Raji (cell line): ENCODE data around the gene ARL5C.

Experiments used
- POLR2A ChIP-seq: IDR thresholded peaks from 2 replicates; pipeline ENCODE4 v1.6.1; 2011; ENCODE audit warnings: low read depth, low read length, control low read depth; ENCODE audit not compliant: insufficient read depth

The ARL5C gene

GRCh38 chr17:39141915-39142664, 23.9 kb downstream of the ARL5C start:
- TF ChIP-seq POLR2A, result no peak

GRCh38 chr17:39141294-39141693, 24.7 kb downstream of the ARL5C start:
- TF ChIP-seq POLR2A, result no peak

GRCh38 chr17:39139561-39139960, 26.4 kb downstream of the ARL5C start:
- TF ChIP-seq POLR2A, result no peak

GRCh38 chr17:39139161-39139511, 26.8 kb downstream of the ARL5C start:
- no peak for TF ChIP-seq POLR2A

GRCh38 chr17:39138431-39139160, 27.4 kb downstream of the ARL5C start:
- TF ChIP-seq POLR2A, result no peak

- TF ChIP-seq POLR2A, result no peak
Measured at GRCh38 chr17:39134878-39135277, 31.1 kb downstream of the ARL5C start.

- no peak for TF ChIP-seq POLR2A
Measured at GRCh38 chr17:39132192-39132610, 33.8 kb downstream of the ARL5C start.

- TF ChIP-seq POLR2A, result no peak
Measured at GRCh38 chr17:39131616-39132015, 34.3 kb downstream of the ARL5C start.

GRCh38 chr17:39130205-39130604, 35.8 kb downstream of the ARL5C start:
- no peak for TF ChIP-seq POLR2A

- TF ChIP-seq POLR2A, result no peak
Measured at GRCh38 chr17:39126436-39126835, 39.5 kb downstream of the ARL5C start.

GRCh38 chr17:39125143-39125875, 40.7 kb downstream of the ARL5C start:
- no peak for TF ChIP-seq POLR2A

- TF ChIP-seq POLR2A, result no peak
Measured at GRCh38 chr17:39123627-39124026, 42.3 kb downstream of the ARL5C start.

- no peak for TF ChIP-seq POLR2A
Measured at GRCh38 chr17:39122991-39123390, 43.0 kb downstream of the ARL5C start.

GRCh38 chr17:39118674-39119419, 47.1 kb downstream of the ARL5C start:
- TF ChIP-seq POLR2A, result no peak

GRCh38 chr17:39116224-39116623, 49.7 kb downstream of the ARL5C start:
- no peak for TF ChIP-seq POLR2A

GRCh38 chr17:39115135-39115534, 50.8 kb downstream of the ARL5C start:
- no peak for TF ChIP-seq POLR2A

- TF ChIP-seq POLR2A, result no peak
Measured at GRCh38 chr17:39114723-39115122, 51.2 kb downstream of the ARL5C start.
